ACC112 (cell line): ENCODE data around the gene LGALSL.

Experiments
- H2AFZ ChIP-seq: fragments of 200-600 bp; sonication (generic); one replicate; pipeline ENCODE4 v1.6.0; 2017; ENCODE audit warnings: antibody characterized with exemption, low read length; ENCODE audit not compliant: unreplicated experiment
- H3K27ac ChIP-seq: fragments of 200-600 bp; sonication (generic); 2 replicates; pipeline ENCODE4 v1.5.1; 2014; ENCODE audit warnings: low read depth, mild to moderate bottlenecking, antibody characterized with exemption, low read length, moderate library complexity
- H3K27me3 ChIP-seq: fragments of 200-600 bp; sonication (generic); 2 replicates; pipeline ENCODE4 v1.6.1; 2014; ENCODE audit warnings: mild to moderate bottlenecking, antibody characterized with exemption, low read length, moderate library complexity, mixed read lengths; ENCODE audit not compliant: insufficient read depth
- H3K36me3 ChIP-seq: fragments of 200-600 bp; sonication (generic); 2 replicates; pipeline ENCODE4 v1.6.1; 2016; ENCODE audit warnings: mild to moderate bottlenecking, antibody characterized with exemption, low read length, moderate library complexity, mixed read lengths; ENCODE audit not compliant: insufficient read depth
- H3K4me1 ChIP-seq: fragments of 200-600 bp; sonication (generic); one replicate; pipeline ENCODE4 v1.6.1; 2016; ENCODE audit warnings: low read length, mixed read lengths; ENCODE audit not compliant: insufficient read depth, unreplicated experiment, control insufficient read depth
- H3K4me3 ChIP-seq: fragments of 200-600 bp; sonication (generic); 2 replicates; pipeline ENCODE4 v1.5.1; 2014; ENCODE audit warnings: mild to moderate bottlenecking, low read depth, low read length
- H3K79me2 ChIP-seq: fragments of 200-600 bp; sonication (generic); one replicate; pipeline ENCODE4 v1.6.0; 2016; ENCODE audit warnings: low read length; ENCODE audit not compliant: control insufficient read depth, unreplicated experiment, insufficient read depth

Gene LGALSL

DNA sequence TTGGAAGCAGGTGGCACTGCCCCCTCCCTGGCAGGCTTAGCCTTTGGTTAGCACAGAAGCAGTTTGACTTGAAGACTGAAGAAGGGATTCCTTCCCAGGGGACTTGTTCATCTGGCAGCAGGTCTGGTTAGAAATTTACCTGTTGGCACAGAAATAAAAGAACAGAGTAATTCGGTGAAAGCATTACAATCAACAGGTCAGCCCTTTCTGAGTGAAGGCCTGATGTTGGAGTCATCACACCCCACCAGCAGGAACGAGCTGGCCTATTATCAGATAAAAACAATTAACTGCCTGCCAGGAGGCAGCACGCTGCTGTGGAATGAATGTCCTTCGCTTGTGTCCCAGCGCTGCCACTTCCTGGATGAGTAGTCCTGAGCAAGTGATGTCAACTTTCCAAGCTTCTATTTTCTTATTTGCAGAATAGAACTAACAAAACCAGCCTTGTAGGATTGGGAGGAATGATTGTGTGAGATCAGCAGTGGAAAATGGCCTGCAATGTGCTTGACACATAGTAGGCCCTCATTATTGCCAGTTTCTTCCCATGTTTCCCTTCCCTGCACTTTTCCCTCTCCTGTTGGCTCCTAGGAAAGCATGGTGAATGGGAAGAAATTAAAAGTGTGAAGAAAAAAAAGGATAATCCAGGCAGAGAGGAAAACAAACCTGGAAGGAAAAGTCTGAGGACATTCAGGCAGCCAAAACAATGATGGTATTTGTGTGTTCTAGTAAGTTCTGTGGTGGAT is 29.0 kb downstream of the LGALSL start:
- peaks cover 18% of the 10 kb centered on the region for H3K27me3 ChIP-seq
- H3K27ac ChIP-seq: no peak overlapping the region

DNA sequence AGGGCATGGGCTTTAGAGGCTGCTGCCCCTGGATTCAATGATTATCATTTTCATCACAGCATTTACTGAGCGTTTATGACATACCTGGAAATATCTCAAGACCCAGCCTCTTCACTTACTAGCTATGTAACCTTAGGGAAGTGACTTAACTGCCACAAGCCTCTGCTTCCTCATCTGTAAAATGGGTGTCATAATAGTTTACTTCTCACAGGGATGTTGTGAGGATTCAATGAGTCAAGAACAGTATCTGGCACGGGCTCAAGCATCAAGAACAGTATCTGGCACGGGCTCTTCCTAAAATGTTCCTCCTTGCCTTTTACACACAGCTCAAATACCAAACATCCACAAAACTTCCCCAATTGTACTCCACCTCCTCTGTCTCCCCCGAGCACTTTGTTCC is 31.4 kb downstream of the LGALSL start:
- H3K79me2 ChIP-seq: no peaks in the 10 kb centered on the region
- no peaks in the 10 kb centered on the region for H3K36me3 ChIP-seq
- H3K27ac ChIP-seq: no peak overlapping the region
- no peak overlapping the region for H2AFZ ChIP-seq
- peaks cover 18% of the 10 kb centered on the region for H3K27me3 ChIP-seq
- H3K4me3 ChIP-seq: no peak overlapping the region
- peaks cover 3% of the 10 kb centered on the region for H3K4me1 ChIP-seq

More for the DNA sequence above, 29.0 kb downstream of the LGALSL start:
- no peaks in the 10 kb centered on the region for H3K79me2 ChIP-seq
- H3K4me1 ChIP-seq: no peaks in the 10 kb centered on the region
- H3K36me3 ChIP-seq: no peaks in the 10 kb centered on the region
- no peak overlapping the region for H3K4me3 ChIP-seq
- H2AFZ ChIP-seq: no peak overlapping the region

GRCh38 chr2:64485961-64486360 is 32.0 kb downstream of the LGALSL start:
- Histone ChIP-seq H3K4me3 (no peak overlapping the region), H2AFZ (no peak overlapping the region)

DNA sequence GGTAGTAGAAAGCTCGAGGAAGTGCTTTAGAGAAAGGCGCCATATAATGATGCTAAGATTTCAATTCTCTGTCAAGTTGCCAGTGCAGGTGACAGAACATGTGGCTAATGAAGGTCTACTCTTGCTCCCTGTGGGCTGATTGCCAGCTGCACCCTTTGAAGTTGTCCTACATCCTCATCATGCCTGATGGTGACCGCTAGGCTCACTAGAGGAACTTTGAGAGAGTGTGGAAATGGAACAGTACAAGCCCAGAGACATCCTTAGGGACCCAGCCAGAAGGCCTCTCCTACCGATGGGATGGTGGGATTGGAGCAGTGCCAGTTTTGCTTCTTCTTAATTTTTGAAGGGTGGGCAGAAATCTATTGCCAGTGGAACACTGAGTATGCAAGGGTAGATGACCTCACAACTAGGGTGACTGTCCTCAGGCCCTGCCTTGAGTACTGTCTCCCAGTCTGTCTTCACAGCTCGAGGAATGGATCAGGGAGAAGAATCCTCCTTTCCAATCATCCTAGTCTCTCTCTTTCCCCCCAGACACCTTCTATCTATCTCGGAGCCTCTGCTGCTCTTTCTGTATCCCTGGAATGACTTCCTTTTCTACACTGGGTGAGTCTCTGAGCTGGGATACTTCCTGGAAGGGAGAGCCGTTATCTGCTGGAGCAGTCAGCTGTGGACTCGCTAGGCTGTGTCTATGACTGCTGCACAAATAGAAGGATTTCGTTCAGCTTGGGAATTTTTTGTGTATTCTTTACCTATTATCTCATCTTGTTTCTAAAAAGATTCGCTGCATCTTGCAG is 33.5 kb downstream of the LGALSL start:
- Histone ChIP-seq H3K27ac (no peak overlapping the region), H3K36me3 (no peaks in the 10 kb centered on the region), H3K4me1 (peaks cover 9% of the 10 kb centered on the region), H3K27me3 (peaks cover 18% of the 10 kb centered on the region), H2AFZ (no peak overlapping the region), H3K79me2 (no peaks in the 10 kb centered on the region), H3K4me3 (no peak overlapping the region)

More at GRCh38 chr2:64485961-64486360, 32.0 kb downstream of the LGALSL start:
- peaks cover 18% of the 10 kb centered on the region for H3K27me3 ChIP-seq
- H3K36me3 ChIP-seq: no peaks in the 10 kb centered on the region
- H3K4me1 ChIP-seq: peaks cover 3% of the 10 kb centered on the region
- H3K27ac ChIP-seq: no peak overlapping the region
- no peaks in the 10 kb centered on the region for H3K79me2 ChIP-seq

DNA sequence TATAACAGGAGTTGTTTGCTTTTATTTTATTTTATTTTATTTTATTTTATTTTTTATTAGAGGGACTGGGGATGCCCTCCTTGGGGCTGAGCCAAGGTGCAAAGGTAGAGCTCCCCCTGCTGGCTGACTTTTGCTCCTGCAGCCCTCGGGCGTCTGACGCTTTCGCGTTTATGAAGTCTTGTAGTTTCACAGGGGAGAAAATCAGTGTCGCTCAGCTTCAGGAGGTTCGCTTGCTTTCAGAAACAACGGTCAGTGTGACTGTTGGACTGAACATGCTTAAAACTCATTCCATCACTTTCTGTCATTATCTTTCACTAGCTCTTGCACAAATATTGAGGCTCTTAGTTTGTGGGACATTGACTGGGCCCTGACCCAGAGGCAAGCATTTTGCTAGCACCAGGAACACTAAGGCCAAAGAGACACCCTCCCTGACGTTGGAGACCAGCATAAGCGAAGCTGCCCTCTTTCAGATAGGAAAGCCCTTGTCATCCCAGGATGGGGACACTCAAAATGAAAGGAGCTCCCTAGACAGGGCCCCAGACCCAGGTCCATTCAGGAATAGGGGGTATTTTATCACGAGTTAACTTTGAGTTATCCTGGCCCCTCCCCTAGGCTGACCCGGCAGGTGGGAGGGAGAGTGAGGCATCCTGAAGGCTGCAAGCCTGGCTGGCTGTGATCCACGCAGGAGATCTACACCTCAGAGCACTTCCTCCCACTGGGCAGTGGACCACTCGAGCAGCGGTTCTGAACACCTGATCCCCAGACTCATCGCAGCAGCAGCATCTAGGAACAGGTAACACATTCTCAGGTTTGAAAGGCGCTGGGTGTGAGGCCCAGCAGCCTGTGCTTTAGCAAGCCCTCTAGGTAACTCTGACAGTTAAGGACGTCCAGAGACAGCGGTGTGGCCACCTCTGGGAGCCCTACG is 34.4 kb downstream of the LGALSL start:
- Histone ChIP-seq H3K27me3 (peaks cover 18% of the 10 kb centered on the region), H3K79me2 (no peaks in the 10 kb centered on the region)

DNA sequence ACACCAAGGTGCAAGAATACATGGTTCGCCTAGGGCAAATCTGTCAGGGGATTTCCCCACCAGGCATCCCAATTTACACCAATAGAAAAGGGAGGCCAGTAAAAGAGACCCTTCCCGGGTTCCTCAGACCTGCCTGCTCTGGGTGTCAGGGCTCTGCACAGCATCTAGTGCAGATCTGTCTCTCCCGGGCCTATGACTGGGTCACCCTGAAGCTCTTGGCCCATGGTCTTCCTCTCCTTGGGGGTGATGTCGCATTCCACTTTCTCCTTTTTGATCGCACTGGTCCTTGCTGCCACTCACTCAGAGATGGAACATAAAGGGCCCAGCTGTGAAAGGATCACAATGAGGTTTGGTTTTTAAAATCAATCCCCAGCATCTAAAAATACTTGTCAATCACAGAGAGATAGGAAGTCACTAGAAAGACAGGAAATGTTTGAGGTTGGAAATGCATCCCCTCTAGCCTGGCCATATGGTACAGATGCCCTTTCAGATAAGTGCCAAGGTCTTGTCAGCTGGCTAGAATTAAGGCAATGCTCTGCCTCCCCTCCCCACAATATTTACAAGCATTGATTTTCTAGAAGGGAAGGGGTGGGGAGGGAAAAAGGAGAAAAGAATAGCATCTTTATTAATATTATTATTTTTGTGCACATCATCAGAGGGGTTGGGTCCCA is 35.3 kb downstream of the LGALSL start:
- Histone ChIP-seq H2AFZ (no peak overlapping the region), H3K27ac (no peak overlapping the region), H3K27me3 (peaks cover 18% of the 10 kb centered on the region), H3K4me1 (peaks cover 9% of the 10 kb centered on the region), H3K79me2 (no peaks in the 10 kb centered on the region), H3K36me3 (no peaks in the 10 kb centered on the region), H3K4me3 (no peak overlapping the region)

More for the DNA sequence above, 34.4 kb downstream of the LGALSL start:
- Histone ChIP-seq H2AFZ (peak overlapping the region; percentile 49), H3K4me1 (peaks cover 9% of the 10 kb centered on the region), H3K27ac (no peak overlapping the region), H3K4me3 (no peak overlapping the region), H3K36me3 (no peaks in the 10 kb centered on the region)

- H3K79me2 ChIP-seq: no peaks in the 10 kb centered on the region
- peaks cover 6% of the 10 kb centered on the region for H3K27me3 ChIP-seq
- H3K27ac ChIP-seq: no peak overlapping the region
- H2AFZ ChIP-seq: peak overlapping the region; percentile 4
- no peak overlapping the region for H3K4me3 ChIP-seq
- H3K4me1 ChIP-seq: peaks cover 9% of the 10 kb centered on the region
- H3K36me3 ChIP-seq: no peaks in the 10 kb centered on the region
Measured at GRCh38 chr2:64491426-64491825, 37.5 kb downstream of the LGALSL start.

- no peak overlapping the region for H2AFZ ChIP-seq
- no peaks in the 10 kb centered on the region for H3K79me2 ChIP-seq
- peaks cover 9% of the 10 kb centered on the region for H3K4me1 ChIP-seq
- no peaks in the 10 kb centered on the region for H3K36me3 ChIP-seq
- H3K27ac ChIP-seq: no peak overlapping the region
- peaks cover 9% of the 10 kb centered on the region for H3K27me3 ChIP-seq
- no peak overlapping the region for H3K4me3 ChIP-seq
Measured at GRCh38 chr2:64492272-64492671, 38.3 kb downstream of the LGALSL start.

DNA sequence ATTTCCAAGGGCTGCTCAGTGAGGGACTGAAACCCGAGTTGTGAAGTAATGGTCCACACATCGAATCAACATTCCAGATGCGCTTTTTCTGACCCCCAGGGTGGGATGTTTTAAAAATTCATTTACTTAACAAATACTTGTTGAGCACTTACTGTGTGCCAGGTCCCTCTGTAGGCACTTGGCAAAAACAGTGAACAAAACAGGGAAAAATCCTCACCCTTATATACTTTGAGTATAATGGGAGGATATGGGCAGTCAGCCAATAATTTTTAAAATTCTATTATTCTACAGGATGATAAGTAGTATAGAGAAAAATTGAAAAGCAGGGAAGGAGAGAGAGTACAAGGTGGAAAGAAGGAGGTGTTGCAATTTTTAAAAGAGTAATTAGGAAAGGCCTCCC is 38.9 kb downstream of the LGALSL start:
- Histone ChIP-seq H2AFZ (no peak overlapping the region), H3K4me1 (peaks cover 9% of the 10 kb centered on the region), H3K4me3 (no peak overlapping the region), H3K36me3 (no peaks in the 10 kb centered on the region), H3K27me3 (peaks cover 14% of the 10 kb centered on the region), H3K27ac (no peak overlapping the region), H3K79me2 (no peaks in the 10 kb centered on the region)

DNA sequence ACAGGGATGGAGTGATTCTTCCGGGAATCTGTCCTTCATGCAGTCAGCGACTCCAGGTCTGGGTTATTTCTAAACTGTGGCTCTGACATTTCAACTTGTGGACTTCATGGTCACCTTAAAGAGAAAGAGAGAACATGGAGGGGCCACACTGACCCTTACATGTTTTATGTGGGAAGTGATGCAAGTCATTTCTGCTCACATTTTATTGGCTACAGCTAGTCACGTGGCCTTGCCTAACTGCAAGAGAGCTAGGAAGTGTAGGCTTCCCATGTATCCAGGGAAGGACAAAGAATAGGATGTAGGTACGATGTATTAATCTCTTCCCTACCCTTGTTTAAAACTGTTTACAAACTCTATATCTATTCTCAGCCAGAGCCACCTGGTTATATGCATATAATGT is 39.8 kb downstream of the LGALSL start:
- Histone ChIP-seq H3K27me3 (peaks cover 24% of the 10 kb centered on the region), H3K27ac (no peak overlapping the region), H3K4me3 (no peak overlapping the region), H3K36me3 (no peaks in the 10 kb centered on the region), H2AFZ (no peak overlapping the region), H3K79me2 (no peaks in the 10 kb centered on the region), H3K4me1 (peaks cover 6% of the 10 kb centered on the region)
